Transverse colon (tissue), 4 donors: ENCODE data around the gene ARPIN. TPM values are rescaled to one million over a fixed set of nuclear protein-coding genes. Genes with fewer than 3 reads are reported as not detected.

Experiments used
- DNase-seq: peaks from one replicate; pipeline ENCODE4 v3.0.0-alpha.2; 2019
- H3K27ac ChIP-seq, 4 donors: fragments of 200-600 bp; sonication (generic); 2 replicates each; pipeline ENCODE4 v1.5.1; 2016 to 2018; ENCODE audit warnings: inconsistent platforms in 4 of 4
- H3K27me3 ChIP-seq: fragments of 200-600 bp; sonication (generic); 2 replicates; pipeline ENCODE4 v1.5.1; 2017; ENCODE audit warnings: inconsistent platforms
- H3K36me3 ChIP-seq, 4 donors: fragments of 200-600 bp; sonication (generic); 2 replicates each; pipeline ENCODE4 v1.5.1; 2017 to 2019; ENCODE audit warnings: inconsistent platforms in 4 of 4
- H3K4me1 ChIP-seq, 4 donors: fragments of 200-600 bp; sonication (generic); 2 replicates each; pipeline ENCODE4 v1.5.1; 2017 to 2020; ENCODE audit warnings: inconsistent platforms in 4 of 4
- H3K4me3 ChIP-seq, 4 donors: fragments of 200-600 bp; sonication (generic); 1 replicate in 1 of 4; 2 replicates in 3 of 4; pipeline versions ENCODE4 v1.5.1 to v1.6.1; 2017 to 2019; ENCODE audit warnings: inconsistent platforms in 4 of 4
- H3K9me3 ChIP-seq, 2 donors: fragments of 200-600 bp; sonication (generic); 2 replicates each; pipeline ENCODE4 v1.5.1; 2017 to 2019; ENCODE audit warnings: inconsistent platforms in 2 of 2
- CTCF ChIP-seq, 5 experiments: fragments of 200-600 bp in 3 of 5; fragments of 450-650 bp in 2 of 5; sonication (generic) in 3 of 5; IDR thresholded peaks; 1 replicate in 2 of 5; 2 replicates in 3 of 5; pipeline ENCODE4 v1.5.1; 2016 to 2017; ENCODE audit warnings: antibody characterized with exemption in 5 of 5, inconsistent platforms in 3 of 5, mild to moderate bottlenecking in 2 of 5, moderate library complexity in 1 of 5
- EP300 ChIP-seq: sonication (generic); formaldehyde crosslinking; IDR thresholded peaks from one replicate; pipeline ENCODE4 v1.6.1; 2017; ENCODE audit warnings: antibody characterized with exemption, low read depth
- POLR2A ChIP-seq: fragments of 450-650 bp; IDR thresholded peaks from one replicate; pipeline ENCODE4 v1.6.1; 2016; ENCODE audit warnings: antibody characterized with exemption, mild to moderate bottlenecking, moderate library complexity
- POLR2AphosphoS5 ChIP-seq, 3 donors: sonication (generic); formaldehyde crosslinking; IDR thresholded peaks; one replicate each; pipeline ENCODE4 v1.6.1; 2016; ENCODE audit warnings: antibody characterized with exemption in 3 of 3
- WGBS, 2 donors: methylation state at CpG; one replicate each; pipeline ENCODE4 v1.1.5; 2018; ENCODE audit warnings: low coverage in 1 of 2; 5-methylcytosine and 5-hydroxymethylcytosine counted together
- in situ Hi-C, 4 donors: fragments of 200-750 bp; cut with MboI; loops; one replicate each; pipeline versions ENCODE4 v1.15.0 to v1.15.1; 2017; ENCODE audit warnings: low sequenced_read_pairs in 3 of 4, low pct_ligation_motif_present in 1 of 4, low pct_unique_long_range_greater_than_20kb in 1 of 4
- intact Hi-C: fragments of 100-400 bp; cut with DNase I; formaldehyde crosslinking; loops from one replicate; pipeline ENCODE4 v1.15.1; 2023; ENCODE audit warnings: low total_unique reads
- total RNA-seq, 4 donors: library from RNA; depleted of rRNA; stranded (reverse); fragments of >200 nt; gene quantifications; one replicate each; pipeline ENCODE4 v1.1.0, GENCODE V29; 2016

ARPIN gene
- total RNA-seq, 4 donors from 2014 or later: 24.1 to 48.6 (median 37.6) TPM

DNA sequence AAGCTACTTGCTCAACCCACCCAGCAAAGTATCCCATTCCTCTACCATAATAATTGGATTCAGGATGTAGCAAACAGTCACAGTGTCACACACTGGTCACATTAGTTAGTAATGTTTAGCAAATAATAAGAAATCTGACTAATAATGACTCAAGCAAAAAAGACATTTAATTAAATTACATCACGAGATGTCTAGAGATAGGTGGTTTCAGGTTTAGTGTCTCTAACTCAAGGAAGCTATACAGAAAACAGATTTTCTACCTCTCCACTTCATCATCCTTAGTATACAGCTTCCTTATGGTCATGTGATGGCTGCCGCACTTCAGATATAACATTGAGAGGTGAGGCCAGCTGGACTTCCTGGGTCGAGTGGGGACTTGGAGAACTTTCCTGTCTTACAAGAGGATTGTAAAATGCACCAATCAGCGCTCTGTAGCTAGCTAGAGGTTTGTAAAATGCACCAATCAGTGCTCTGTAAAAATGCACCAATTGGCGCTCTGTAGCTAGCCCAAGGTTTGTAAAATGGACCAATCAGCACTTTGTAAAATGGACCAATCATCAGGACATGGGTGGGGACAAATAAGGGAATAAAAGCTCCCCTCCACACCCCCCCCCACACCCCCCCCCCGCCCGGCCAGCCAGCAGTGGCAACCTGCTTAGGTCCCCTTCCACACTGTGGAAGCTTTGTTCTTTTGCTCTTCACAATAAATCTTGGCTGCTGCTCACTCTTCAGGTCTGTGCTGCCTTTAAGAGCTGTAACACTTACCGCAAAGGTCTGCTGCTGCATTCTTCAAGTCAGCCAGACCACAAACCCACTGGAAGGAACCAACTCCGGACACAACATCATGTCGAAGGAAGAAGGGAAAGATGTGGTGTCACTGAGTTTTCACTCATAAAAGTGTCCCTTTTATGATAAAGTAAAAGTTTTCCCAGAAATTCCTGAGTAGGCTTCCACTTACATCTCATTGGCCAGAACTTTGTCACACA lies 24.9 kb upstream of the ARPIN start:
- Histone ChIP-seq H3K4me1 (no peaks in the 10 kb centered on the region), H3K27me3 (no peaks in the 10 kb centered on the region), H3K9me3 (no peaks in the 10 kb centered on the region), H3K27ac (no peak overlapping the region), H3K36me3 (no peaks in the 10 kb centered on the region), H3K4me3 (no peak overlapping the region)
- intact Hi-C loops (no loop called here), in situ Hi-C loops (no loop called here)
- TF ChIP-seq POLR2AphosphoS5 (IDR thresholded peaks at IDR 0.05) (no peak), EP300 (no peak), CTCF (IDR thresholded peaks at IDR 0.05) (no peak), POLR2A (no peak)
- no peak for DNase-seq
- 69 to 70% methylated on average over 6 to 10 of the region's 10 CpGs for WGBS, 2 donors

DNA sequence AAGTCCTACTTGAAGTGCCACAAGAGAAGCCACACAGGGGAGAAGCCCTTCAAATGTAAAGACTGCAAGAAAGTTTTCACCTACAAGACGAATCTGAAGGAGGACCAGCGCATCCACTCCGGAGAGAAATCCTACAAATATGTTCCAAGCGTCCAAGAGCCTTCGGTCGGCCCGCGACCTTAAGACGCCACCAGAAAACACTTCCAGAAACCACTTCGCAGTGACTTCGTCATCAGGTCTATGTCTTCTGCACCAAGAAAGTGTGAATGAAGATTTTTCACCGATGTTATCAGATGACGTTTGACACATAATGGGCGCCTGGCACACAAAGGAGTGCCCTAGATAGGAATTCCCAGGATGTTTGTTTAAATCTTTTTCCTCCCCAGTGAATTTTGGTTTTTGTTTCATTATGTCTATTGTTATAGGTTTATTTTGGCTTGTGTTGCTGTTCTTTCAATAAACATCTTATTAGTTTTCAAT lies 24.1 kb upstream of the ARPIN start:
- WGBS, 2 donors: 86 to 92% methylated on average over 3 to 14 of the region's 14 CpGs

GRCh38 chr15:89936051-89936785 lies 23.5 kb upstream of the ARPIN start:
- intact Hi-C loops (no loop called here), in situ Hi-C loops (no loop called here)
- 75% methylated on average over 8 of the region's 8 CpGs; no CpG with 5 or more reads in 1 of the 2 donors for WGBS, 2 donors
- no peak overlapping the region for H3K4me3 ChIP-seq
- no peaks in the 10 kb centered on the region for H3K36me3 ChIP-seq
- no peak overlapping the region for H3K27ac ChIP-seq
- no peaks in the 10 kb centered on the region for H3K27me3 ChIP-seq
- no peak for DNase-seq
- no peaks in the 10 kb centered on the region for H3K9me3 ChIP-seq
- no peak for TF ChIP-seq POLR2AphosphoS5 (IDR thresholded peaks at IDR 0.05)
- TF ChIP-seq POLR2A: no peak
- no peak for TF ChIP-seq CTCF (IDR thresholded peaks at IDR 0.05)
- no peak for TF ChIP-seq EP300
- H3K4me1 ChIP-seq: no peaks in the 10 kb centered on the region

More for the DNA sequence above, 24.1 kb upstream of the ARPIN start:
- Histone ChIP-seq H3K9me3 (no peaks in the 10 kb centered on the region), H3K27me3 (no peaks in the 10 kb centered on the region), H3K36me3 (no peaks in the 10 kb centered on the region), H3K27ac (no peak overlapping the region), H3K4me3 (no peak overlapping the region), H3K4me1 (no peaks in the 10 kb centered on the region)
- intact Hi-C loops (no loop called here), in situ Hi-C loops (no loop called here)
- TF ChIP-seq EP300: no peak
- TF ChIP-seq POLR2AphosphoS5 (IDR thresholded peaks at IDR 0.05): no peak
- DNase-seq: no peak

DNA sequence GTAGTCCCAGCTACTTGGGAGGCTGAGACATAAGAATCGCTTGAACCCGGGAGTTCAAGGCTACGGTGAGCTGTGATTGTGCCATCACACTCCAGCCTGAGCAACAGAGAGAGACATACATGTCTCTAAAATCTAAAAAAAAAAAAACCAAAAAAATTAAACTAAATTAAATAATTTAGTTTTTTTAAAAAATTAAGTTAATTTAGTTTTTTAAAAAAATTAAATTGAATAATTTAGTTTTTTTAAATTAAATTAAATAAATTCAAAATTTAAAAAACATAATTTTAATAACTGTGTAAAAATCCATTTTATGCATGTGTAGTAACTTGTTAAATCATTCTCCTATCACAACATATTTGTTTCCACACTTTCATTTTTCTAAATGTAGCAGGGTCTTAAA lies 20.1 kb upstream of the ARPIN start:
- Histone ChIP-seq H3K9me3 (no peaks in the 10 kb centered on the region), H3K27ac (no peak overlapping the region), H3K36me3 (no peaks in the 10 kb centered on the region), H3K4me1 (no peaks in the 10 kb centered on the region), H3K4me3 (no peak overlapping the region), H3K27me3 (no peaks in the 10 kb centered on the region)
- 96 to 98% methylated on average over 3 of the region's 3 CpGs for WGBS, 2 donors
- intact Hi-C loops: no loop called here
- DNase-seq: no peak
- in situ Hi-C loops: no loop called here
- TF ChIP-seq POLR2A: no peak
- TF ChIP-seq EP300: no peak
- no peak for TF ChIP-seq POLR2AphosphoS5 (IDR thresholded peaks at IDR 0.05)
- no peak for TF ChIP-seq CTCF (IDR thresholded peaks at IDR 0.05)
